HL-60 (cell line): ENCODE measurements around the gene TPCN2.

Source experiments
- GABPA ChIP-seq: IDR thresholded peaks from 2 replicates; pipeline ENCODE4 v1.6.1; 2012; ENCODE audit warnings: low read depth
- POLR2AphosphoS5 ChIP-seq: IDR thresholded peaks from 2 replicates; pipeline ENCODE4 v1.6.1; 2012; ENCODE audit warnings: low read depth
- REST ChIP-seq: IDR thresholded peaks from 2 replicates; pipeline ENCODE4 v1.6.1; 2012; ENCODE audit warnings: low read depth; ENCODE audit not compliant: insufficient replicate concordance
- SPI1 ChIP-seq: IDR thresholded peaks from 2 replicates; pipeline ENCODE4 v1.6.1; 2012; ENCODE audit warnings: low read depth, mild to moderate bottlenecking, borderline replicate concordance
- TF ChIP-seq, protein P1 (sequence below): IDR thresholded peaks from one replicate; pipeline ENCODE4 v1.5.1; 2011; ENCODE audit warnings: low read length, control low read depth, inconsistent platforms; ENCODE audit not compliant: insufficient read depth

GRCh38 chr11:69114362-69114761 is 65.6 kb downstream of the TPCN2 start:
- TF ChIP-seq, protein P1, sequence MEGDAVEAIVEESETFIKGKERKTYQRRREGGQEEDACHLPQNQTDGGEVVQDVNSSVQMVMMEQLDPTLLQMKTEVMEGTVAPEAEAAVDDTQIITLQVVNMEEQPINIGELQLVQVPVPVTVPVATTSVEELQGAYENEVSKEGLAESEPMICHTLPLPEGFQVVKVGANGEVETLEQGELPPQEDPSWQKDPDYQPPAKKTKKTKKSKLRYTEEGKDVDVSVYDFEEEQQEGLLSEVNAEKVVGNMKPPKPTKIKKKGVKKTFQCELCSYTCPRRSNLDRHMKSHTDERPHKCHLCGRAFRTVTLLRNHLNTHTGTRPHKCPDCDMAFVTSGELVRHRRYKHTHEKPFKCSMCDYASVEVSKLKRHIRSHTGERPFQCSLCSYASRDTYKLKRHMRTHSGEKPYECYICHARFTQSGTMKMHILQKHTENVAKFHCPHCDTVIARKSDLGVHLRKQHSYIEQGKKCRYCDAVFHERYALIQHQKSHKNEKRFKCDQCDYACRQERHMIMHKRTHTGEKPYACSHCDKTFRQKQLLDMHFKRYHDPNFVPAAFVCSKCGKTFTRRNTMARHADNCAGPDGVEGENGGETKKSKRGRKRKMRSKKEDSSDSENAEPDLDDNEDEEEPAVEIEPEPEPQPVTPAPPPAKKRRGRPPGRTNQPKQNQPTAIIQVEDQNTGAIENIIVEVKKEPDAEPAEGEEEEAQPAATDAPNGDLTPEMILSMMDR: no peak
- no peak for TF ChIP-seq POLR2AphosphoS5
- TF ChIP-seq REST: no peak
- no peak for TF ChIP-seq GABPA
- no peak for TF ChIP-seq SPI1
